ENCODE measurements around the gene CDH23.

DNA sequence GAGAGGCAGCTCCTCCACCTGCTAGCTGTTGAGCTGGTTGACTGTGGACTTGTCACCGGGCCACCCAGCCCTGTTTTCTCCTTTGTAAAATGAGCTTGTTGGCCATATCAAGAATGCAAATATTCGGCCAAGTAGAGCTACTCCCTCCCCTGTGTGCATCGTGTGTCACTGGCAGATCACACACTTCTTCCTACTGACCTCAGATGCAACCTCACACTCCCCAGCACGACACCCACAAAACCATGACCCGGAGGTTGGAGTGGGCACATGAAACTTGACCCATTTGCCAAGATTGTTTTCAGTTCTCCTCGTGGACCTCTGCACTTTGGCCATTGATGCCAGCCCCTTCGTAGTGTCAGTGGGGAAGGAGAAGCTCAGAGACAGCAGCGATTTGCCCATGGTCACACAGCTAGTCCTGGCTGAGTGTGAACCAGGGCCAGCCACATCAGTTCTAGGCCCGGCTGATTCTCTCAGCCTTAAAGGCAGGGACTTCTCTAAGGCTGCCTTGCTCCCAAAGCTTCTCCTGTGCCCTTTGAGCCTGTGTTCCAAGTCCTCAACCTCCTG, 101.1 kb downstream of the CDH23 start:
- TF ChIP-seq, protein P1, sequence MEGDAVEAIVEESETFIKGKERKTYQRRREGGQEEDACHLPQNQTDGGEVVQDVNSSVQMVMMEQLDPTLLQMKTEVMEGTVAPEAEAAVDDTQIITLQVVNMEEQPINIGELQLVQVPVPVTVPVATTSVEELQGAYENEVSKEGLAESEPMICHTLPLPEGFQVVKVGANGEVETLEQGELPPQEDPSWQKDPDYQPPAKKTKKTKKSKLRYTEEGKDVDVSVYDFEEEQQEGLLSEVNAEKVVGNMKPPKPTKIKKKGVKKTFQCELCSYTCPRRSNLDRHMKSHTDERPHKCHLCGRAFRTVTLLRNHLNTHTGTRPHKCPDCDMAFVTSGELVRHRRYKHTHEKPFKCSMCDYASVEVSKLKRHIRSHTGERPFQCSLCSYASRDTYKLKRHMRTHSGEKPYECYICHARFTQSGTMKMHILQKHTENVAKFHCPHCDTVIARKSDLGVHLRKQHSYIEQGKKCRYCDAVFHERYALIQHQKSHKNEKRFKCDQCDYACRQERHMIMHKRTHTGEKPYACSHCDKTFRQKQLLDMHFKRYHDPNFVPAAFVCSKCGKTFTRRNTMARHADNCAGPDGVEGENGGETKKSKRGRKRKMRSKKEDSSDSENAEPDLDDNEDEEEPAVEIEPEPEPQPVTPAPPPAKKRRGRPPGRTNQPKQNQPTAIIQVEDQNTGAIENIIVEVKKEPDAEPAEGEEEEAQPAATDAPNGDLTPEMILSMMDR (IDR thresholded peaks at IDR 0.05) = no peak
- no peak for TF ChIP-seq POLR2A (IDR thresholded peaks at IDR 0.05)
